ENCODE measurements around the gene CEBPE.

GRCh38 chr14:23123419-23123818, 4.4 kb upstream of the CEBPE start:
- TF ChIP-seq CTCF (IDR thresholded peaks at IDR 0.05 in 4 of 5, conservative IDR thresholded peaks at IDR 0.05 in 1 of 5) (no peak), POLR2A (IDR thresholded peaks at IDR 0.05) (no peak)
